Body of pancreas (tissue), 4 donors: ENCODE data around the gene EXOC2.

Experiments
- CTCF ChIP-seq, 7 experiments: fragments of 450-650 bp in 4 of 7; fragments of 200-600 bp in 3 of 7; sonication (generic) in 3 of 7; IDR thresholded peaks; one replicate each; pipeline ENCODE4 v1.5.1; 2016 to 2019; ENCODE audit warnings: antibody characterized with exemption in 7 of 7
- POLR2A ChIP-seq, 3 donors: fragments of 450-650 bp; IDR thresholded peaks; one replicate each; pipeline ENCODE4 v1.6.1; 2016; ENCODE audit warnings: antibody characterized with exemption in 3 of 3, mild to moderate bottlenecking in 2 of 3

- TF ChIP-seq CTCF (IDR thresholded peaks at IDR 0.05): no peak
- no peak for TF ChIP-seq POLR2A (IDR thresholded peaks at IDR 0.05)
Measured at GRCh38 chr6:611928-612327, 81.0 kb downstream of the EXOC2 start.
